HEK293 (cell line): ENCODE measurements around the gene MVB12A.
A peak's percentile ranks its signal among the peaks of the same experiment; 100 is the strongest.

ENCODE experiments used
- GLIS1 ChIP-seq: fragments of 450-650 bp; formaldehyde crosslinking; IDR thresholded peaks from 2 replicates; pipeline ENCODE4 v1.5.1; 2016; ENCODE audit warnings: missing biosample characterization, missing genetic modification characterization
- KLF16 ChIP-seq: fragments of 450-650 bp; formaldehyde crosslinking; IDR thresholded peaks from 2 replicates; pipeline ENCODE4 v1.5.1; 2017; ENCODE audit warnings: missing biosample characterization, missing genetic modification characterization
- PRDM10 ChIP-seq: fragments of 450-650 bp; formaldehyde crosslinking; IDR thresholded peaks from 2 replicates; pipeline ENCODE4 v1.5.1; 2016; ENCODE audit warnings: missing biosample characterization, missing genetic modification characterization
- REST ChIP-seq: fragments of 450-650 bp; formaldehyde crosslinking; IDR thresholded peaks from 2 replicates; pipeline ENCODE4 v1.5.1; 2016; ENCODE audit warnings: missing biosample characterization, missing genetic modification characterization
- SETDB1 ChIP-seq: IDR thresholded peaks from one replicate; pipeline ENCODE4 v1.6.1; 2017; ENCODE audit warnings: mild to moderate bottlenecking, low read length, moderate library complexity, mixed read lengths; ENCODE audit not compliant: insufficient read length
- YY2 ChIP-seq: fragments of 450-650 bp; formaldehyde crosslinking; IDR thresholded peaks from 2 replicates; pipeline ENCODE4 v1.5.1; 2016; ENCODE audit warnings: missing biosample characterization, missing genetic modification characterization
- ZBTB11 ChIP-seq: fragments of 450-650 bp; formaldehyde crosslinking; conservative IDR thresholded peaks from 2 replicates; pipeline ENCODE4 v1.5.1; 2016; ENCODE audit warnings: low read depth, missing biosample characterization, missing genetic modification characterization
- ZBTB20 ChIP-seq: fragments of 450-650 bp; formaldehyde crosslinking; IDR thresholded peaks from 2 replicates; pipeline ENCODE4 v1.5.1; 2016; ENCODE audit warnings: missing biosample characterization, missing genetic modification characterization
- ZBTB21 ChIP-seq: fragments of 450-650 bp; formaldehyde crosslinking; IDR thresholded peaks from 2 replicates; pipeline ENCODE4 v1.5.1; 2017; ENCODE audit warnings: missing biosample characterization, missing genetic modification characterization
- ZBTB26 ChIP-seq: fragments of 450-650 bp; formaldehyde crosslinking; optimal IDR thresholded peaks from 2 replicates; pipeline ENCODE3; 2016; ENCODE audit warnings: missing biosample characterization, mild to moderate bottlenecking, missing genetic modification characterization
- ZFP3 ChIP-seq: fragments of 450-650 bp; formaldehyde crosslinking; IDR thresholded peaks from 2 replicates; pipeline ENCODE4 v1.5.1; 2016; ENCODE audit warnings: low read depth, missing biosample characterization, missing genetic modification characterization
- ZNF114 ChIP-seq: fragments of 450-650 bp; formaldehyde crosslinking; IDR thresholded peaks from 2 replicates; pipeline ENCODE4 v1.5.0; 2017; ENCODE audit warnings: missing biosample characterization, missing genetic modification characterization
- ZNF157 ChIP-seq: fragments of 450-650 bp; formaldehyde crosslinking; IDR thresholded peaks from 2 replicates; pipeline ENCODE4 v1.5.1; 2016; ENCODE audit warnings: missing biosample characterization, missing genetic modification characterization
- ZNF214 ChIP-seq: fragments of 450-650 bp; formaldehyde crosslinking; IDR thresholded peaks from 2 replicates; pipeline ENCODE4 v1.5.1; 2017; ENCODE audit warnings: missing biosample characterization, mild to moderate bottlenecking, missing genetic modification characterization, borderline replicate concordance
- ZNF433 ChIP-seq: fragments of 450-650 bp; formaldehyde crosslinking; IDR thresholded peaks from 2 replicates; pipeline ENCODE4 v1.5.1; 2016; ENCODE audit warnings: missing biosample characterization, missing genetic modification characterization, low read depth
- ZNF48 ChIP-seq: fragments of 450-650 bp; formaldehyde crosslinking; IDR thresholded peaks from 2 replicates; pipeline ENCODE4 v1.5.1; 2016; ENCODE audit warnings: missing biosample characterization, missing genetic modification characterization
- ZNF514 ChIP-seq: fragments of 450-650 bp; formaldehyde crosslinking; IDR thresholded peaks from 2 replicates; pipeline ENCODE4 v1.5.1; 2016; ENCODE audit warnings: missing biosample characterization, missing genetic modification characterization
- ZNF561 ChIP-seq: fragments of 450-650 bp; IDR thresholded peaks from 2 replicates; pipeline ENCODE4 v1.5.1; 2018; ENCODE audit warnings: missing biosample characterization, missing genetic modification characterization, borderline replicate concordance
- ZNF610 ChIP-seq: fragments of 450-650 bp; formaldehyde crosslinking; IDR thresholded peaks from 2 replicates; pipeline ENCODE4 v1.5.1; 2016; ENCODE audit warnings: missing biosample characterization, missing genetic modification characterization, borderline replicate concordance
- ZNF629 ChIP-seq: fragments of 450-650 bp; formaldehyde crosslinking; IDR thresholded peaks from 2 replicates; pipeline ENCODE4 v1.5.1; 2017; ENCODE audit warnings: missing biosample characterization, missing genetic modification characterization
- ZNF768 ChIP-seq: fragments of 450-650 bp; formaldehyde crosslinking; IDR thresholded peaks from 2 replicates; pipeline ENCODE4 v1.5.1; 2018; ENCODE audit warnings: missing biosample characterization, mild to moderate bottlenecking, missing genetic modification characterization
- ZNF830 ChIP-seq: fragments of 450-650 bp; IDR thresholded peaks from 2 replicates; pipeline ENCODE4 v1.5.0; 2018; ENCODE audit warnings: missing biosample characterization, missing genetic modification characterization, low read depth, mild to moderate bottlenecking, moderate library complexity
- ZSCAN30 ChIP-seq: fragments of 450-650 bp; IDR thresholded peaks from 2 replicates; pipeline ENCODE4 v1.5.1; 2018; ENCODE audit warnings: missing biosample characterization, mild to moderate bottlenecking, missing genetic modification characterization, moderate library complexity
- TF ChIP-seq, protein P1 (sequence below): fragments of 450-650 bp; formaldehyde crosslinking; IDR thresholded peaks from 2 replicates; pipeline ENCODE4 v1.5.1; 2016; ENCODE audit warnings: missing biosample characterization, missing genetic modification characterization

Gene MVB12A

DNA sequence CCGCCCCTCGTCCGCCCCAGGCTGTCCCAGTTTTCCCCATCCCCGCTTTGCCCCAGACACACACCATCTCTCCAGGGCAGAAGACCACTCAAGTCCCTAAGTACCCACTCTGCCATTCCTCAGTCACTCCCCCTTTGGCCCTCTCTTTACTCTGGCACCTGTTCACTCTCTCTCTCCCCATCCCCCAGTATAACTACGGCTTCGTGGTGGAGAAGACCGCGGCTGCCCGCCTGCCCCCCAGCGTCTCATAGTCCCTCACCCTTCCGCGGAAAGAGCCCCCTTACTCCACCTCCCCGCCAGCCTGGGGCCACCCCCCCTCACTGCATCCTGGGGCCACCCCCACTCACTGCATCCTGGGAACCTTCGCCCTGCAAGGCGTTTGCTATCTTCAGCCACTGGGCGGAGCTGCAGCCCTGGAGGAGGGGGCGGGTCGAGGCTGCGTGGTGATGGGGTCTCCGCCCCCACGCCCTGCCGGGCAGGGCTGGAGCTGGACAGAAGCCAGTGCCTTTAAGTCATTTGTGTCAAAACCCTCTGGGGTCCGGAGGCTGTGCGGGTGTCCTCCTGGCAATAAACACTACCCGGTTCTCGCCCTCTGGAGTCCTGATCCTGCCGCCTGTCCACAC lies 5.0 kb downstream of the MVB12A start (continued):
- no peak for TF ChIP-seq PRDM10 (tag by site-specific recombination)
- TF ChIP-seq ZBTB21 (tag by site-specific recombination) = no peak
- TF ChIP-seq SETDB1 = no peak
- TF ChIP-seq ZNF157 = no peak
- no peak for TF ChIP-seq ZBTB11 (tag by site-specific recombination)
- no peak for TF ChIP-seq ZNF433
- TF ChIP-seq, protein P1, sequence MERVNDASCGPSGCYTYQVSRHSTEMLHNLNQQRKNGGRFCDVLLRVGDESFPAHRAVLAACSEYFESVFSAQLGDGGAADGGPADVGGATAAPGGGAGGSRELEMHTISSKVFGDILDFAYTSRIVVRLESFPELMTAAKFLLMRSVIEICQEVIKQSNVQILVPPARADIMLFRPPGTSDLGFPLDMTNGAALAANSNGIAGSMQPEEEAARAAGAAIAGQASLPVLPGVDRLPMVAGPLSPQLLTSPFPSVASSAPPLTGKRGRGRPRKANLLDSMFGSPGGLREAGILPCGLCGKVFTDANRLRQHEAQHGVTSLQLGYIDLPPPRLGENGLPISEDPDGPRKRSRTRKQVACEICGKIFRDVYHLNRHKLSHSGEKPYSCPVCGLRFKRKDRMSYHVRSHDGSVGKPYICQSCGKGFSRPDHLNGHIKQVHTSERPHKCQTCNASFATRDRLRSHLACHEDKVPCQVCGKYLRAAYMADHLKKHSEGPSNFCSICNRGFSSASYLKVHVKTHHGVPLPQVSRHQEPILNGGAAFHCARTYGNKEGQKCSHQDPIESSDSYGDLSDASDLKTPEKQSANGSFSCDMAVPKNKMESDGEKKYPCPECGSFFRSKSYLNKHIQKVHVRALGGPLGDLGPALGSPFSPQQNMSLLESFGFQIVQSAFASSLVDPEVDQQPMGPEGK (tag by site-specific recombination) = peak; percentile 96
- no peak for TF ChIP-seq ZNF514 (tag by site-specific recombination)
- no peak for TF ChIP-seq ZBTB26
- peak; percentile 32; the same call in 1 of the 2 replicates for TF ChIP-seq ZSCAN30
- TF ChIP-seq ZNF214 (tag by site-specific recombination) = no peak
- TF ChIP-seq ZNF768 (tag by site-specific recombination) = no peak
- no peak for TF ChIP-seq ZNF48 (tag by site-specific recombination)
- TF ChIP-seq REST = peak; percentile 46; the same call in 1 of the 2 replicates
- no peak for TF ChIP-seq ZFP3
- peak; percentile 68 for TF ChIP-seq GLIS1
- no peak; the same call in 1 of the 2 replicates for TF ChIP-seq ZBTB20 (tag by site-specific recombination)
- TF ChIP-seq ZNF629 (tag by site-specific recombination) = no peak
- no peak for TF ChIP-seq YY2
- TF ChIP-seq ZNF830 (tag by site-specific recombination) = no peak
- peak; percentile 90 for TF ChIP-seq KLF16 (tag by site-specific recombination)
- no peak for TF ChIP-seq ZNF610 (tag by site-specific recombination)
- TF ChIP-seq ZNF114 (tag by site-specific recombination) = no peak
- TF ChIP-seq ZNF561 (tag by site-specific recombination) = no peak
